Progenitor cell of endocrine pancreas (in vitro differentiated cells): ENCODE measurements around the gene NRP1. TPM values are rescaled to one million over a fixed set of nuclear protein-coding genes. Genes with fewer than 3 reads are reported as not detected.

Source experiments
- DNase-seq: peaks from one replicate; pipeline ENCODE4 v3.0.0; 2021; ENCODE audit warnings: low spot score; ENCODE audit not compliant: unreplicated experiment
- H3K27ac Mint-ChIP-seq: 2 replicates; pipeline ENCODE4 v1.8.0; 2021; ENCODE audit warnings: mild to moderate bottlenecking, moderate library complexity, mixed read lengths
- H3K27me3 Mint-ChIP-seq: 2 replicates; pipeline ENCODE4 v1.8.0; 2021; ENCODE audit warnings: mixed read lengths
- H3K36me3 Mint-ChIP-seq: 2 replicates; pipeline ENCODE4 v1.8.0; 2022; ENCODE audit warnings: mixed read lengths; ENCODE audit not compliant: insufficient read depth
- H3K4me1 Mint-ChIP-seq: 2 replicates; pipeline ENCODE4 v1.8.0; 2021; ENCODE audit warnings: low read depth, mixed read lengths
- H3K4me3 Mint-ChIP-seq: 2 replicates; pipeline ENCODE4 v1.8.0; 2021; ENCODE audit warnings: low read depth, mild to moderate bottlenecking, moderate library complexity, mixed read lengths
- H3K9me3 Mint-ChIP-seq: 2 replicates; pipeline ENCODE4 v1.8.0; 2021; ENCODE audit warnings: low read depth, mixed read lengths
- total RNA-seq: library from RNA; stranded (reverse); gene quantifications from 2 replicates; pipeline ENCODE4 v1.2.1, GENCODE V29; 2021
- TF ChIP-seq, protein P1 (sequence below): fragments of 200-600 bp; sonication (generic); IDR thresholded peaks from one replicate; pipeline ENCODE4 v1.5.0; 2021; ENCODE audit warnings: antibody characterized with exemption, mild to moderate bottlenecking; ENCODE audit not compliant: unreplicated experiment

The NRP1 gene
- total RNA-seq, 1 donor from 2014 or later, result 33.4 TPM

DNA sequence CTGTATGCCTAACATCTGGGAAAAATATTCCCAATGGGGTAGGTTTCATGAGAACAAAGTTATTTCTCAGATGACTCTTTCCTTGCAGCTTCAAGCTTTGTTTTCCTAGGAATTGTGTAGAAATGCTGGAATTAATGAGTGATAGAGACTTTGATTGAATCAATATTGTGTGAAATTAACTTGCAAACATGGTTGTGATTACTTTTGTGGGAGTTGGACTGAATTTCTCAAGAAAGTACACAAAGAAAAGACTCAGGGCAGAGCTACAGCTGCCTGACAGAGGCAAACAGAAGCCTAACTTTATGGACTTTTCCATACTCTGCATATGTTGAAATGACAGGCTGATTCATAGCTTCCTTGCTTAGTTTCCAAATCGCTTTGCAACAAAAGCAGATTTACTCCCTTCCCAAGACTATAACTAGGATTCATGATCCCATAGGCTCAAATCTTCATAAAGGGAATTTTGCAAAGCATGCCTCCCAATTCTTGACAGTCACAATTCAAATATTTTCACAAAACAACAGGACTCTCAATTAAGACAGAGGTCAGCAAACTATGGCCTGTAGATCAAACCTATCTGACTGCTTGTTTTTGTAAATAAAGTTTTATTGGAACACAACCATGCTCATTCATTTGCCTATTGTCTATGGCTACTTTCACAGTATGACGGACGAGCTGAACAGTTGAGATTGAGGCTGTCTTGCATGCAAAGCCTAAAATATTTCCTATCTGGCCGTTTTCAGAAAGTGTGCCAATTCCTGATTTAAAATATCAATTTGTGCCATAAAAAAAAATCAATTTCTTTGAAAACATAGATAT lies 27.6 kb downstream of the NRP1 start:
- Mint-ChIP-seq H3K9me3 (no peaks in the 10 kb centered on the region), H3K27ac (peak overlapping the region; percentile 78), H3K4me3 (no peak overlapping the region), H3K36me3 (peaks cover 15% of the 10 kb centered on the region), H3K27me3 (no peaks in the 10 kb centered on the region), H3K4me1 (peaks cover 48% of the 10 kb centered on the region)
- TF ChIP-seq, protein P1, sequence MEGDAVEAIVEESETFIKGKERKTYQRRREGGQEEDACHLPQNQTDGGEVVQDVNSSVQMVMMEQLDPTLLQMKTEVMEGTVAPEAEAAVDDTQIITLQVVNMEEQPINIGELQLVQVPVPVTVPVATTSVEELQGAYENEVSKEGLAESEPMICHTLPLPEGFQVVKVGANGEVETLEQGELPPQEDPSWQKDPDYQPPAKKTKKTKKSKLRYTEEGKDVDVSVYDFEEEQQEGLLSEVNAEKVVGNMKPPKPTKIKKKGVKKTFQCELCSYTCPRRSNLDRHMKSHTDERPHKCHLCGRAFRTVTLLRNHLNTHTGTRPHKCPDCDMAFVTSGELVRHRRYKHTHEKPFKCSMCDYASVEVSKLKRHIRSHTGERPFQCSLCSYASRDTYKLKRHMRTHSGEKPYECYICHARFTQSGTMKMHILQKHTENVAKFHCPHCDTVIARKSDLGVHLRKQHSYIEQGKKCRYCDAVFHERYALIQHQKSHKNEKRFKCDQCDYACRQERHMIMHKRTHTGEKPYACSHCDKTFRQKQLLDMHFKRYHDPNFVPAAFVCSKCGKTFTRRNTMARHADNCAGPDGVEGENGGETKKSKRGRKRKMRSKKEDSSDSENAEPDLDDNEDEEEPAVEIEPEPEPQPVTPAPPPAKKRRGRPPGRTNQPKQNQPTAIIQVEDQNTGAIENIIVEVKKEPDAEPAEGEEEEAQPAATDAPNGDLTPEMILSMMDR, result no peak
- no peak for DNase-seq

DNA sequence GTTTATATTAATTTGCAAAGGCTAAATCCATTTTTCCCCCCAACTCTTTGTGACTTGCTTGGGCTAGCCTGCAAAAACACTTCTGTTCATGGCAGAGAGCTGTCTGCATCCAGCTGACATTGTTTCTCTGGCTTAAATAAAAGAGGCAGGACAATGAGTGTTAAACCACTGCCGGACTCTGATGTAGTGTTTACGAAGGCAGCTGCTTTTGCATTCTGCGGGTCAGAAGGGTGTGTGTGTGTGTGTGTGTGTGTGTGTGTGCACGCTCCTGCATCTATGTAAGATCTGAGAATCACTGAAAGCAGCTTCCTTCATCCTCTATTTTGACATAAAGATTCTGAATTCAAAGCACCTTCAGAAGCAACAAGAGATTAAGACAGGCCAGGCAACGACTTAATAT lies 28.3 kb downstream of the NRP1 start:
- H3K27ac Mint-ChIP-seq, result peak overlapping the region; percentile 78
- H3K4me3 Mint-ChIP-seq, result no peak overlapping the region
- H3K27me3 Mint-ChIP-seq, result no peaks in the 10 kb centered on the region
- no peaks in the 10 kb centered on the region for H3K9me3 Mint-ChIP-seq
- TF ChIP-seq, protein P1, result no peak
- DNase-seq, result no peak
- peaks cover 45% of the 10 kb centered on the region for H3K4me1 Mint-ChIP-seq
- H3K36me3 Mint-ChIP-seq, result peaks cover 15% of the 10 kb centered on the region

DNA sequence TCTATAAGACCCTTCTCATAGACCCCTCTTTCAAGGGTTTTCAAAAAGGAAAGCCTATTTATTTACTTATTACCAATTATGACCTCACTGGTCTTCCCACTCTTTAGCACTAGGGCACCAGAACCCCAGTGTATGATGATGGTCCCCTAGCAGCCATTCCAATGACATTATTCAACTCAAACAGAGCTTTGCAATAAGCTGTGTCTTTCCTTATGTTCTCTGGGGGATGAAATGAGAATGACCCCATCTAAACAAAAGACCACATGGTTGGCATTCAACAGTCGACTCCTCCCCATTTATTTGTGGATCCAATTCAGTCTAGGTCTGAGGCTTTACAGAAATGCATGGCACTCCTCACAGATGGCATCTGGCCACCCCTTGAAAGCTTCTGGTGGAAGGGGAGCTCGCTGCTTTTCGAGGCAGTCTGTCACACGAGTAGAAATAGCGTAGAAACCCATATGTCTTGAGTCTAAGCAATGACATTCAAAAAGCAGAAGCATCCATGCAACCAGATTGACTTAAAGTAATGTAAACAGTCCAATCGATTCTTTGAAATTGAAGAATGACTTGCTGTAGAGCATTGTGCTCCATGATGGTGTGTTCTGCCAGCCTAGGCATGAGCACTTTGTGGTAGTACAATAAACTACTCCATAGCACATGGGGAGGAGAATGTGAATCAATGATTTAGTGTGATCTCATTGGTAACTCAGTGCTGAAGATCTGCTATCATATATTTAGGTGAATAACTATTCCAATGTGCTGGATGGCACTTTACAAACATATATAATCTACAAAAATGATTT lies 29.8 kb downstream of the NRP1 start:
- no peak overlapping the region for H3K27ac Mint-ChIP-seq

DNA sequence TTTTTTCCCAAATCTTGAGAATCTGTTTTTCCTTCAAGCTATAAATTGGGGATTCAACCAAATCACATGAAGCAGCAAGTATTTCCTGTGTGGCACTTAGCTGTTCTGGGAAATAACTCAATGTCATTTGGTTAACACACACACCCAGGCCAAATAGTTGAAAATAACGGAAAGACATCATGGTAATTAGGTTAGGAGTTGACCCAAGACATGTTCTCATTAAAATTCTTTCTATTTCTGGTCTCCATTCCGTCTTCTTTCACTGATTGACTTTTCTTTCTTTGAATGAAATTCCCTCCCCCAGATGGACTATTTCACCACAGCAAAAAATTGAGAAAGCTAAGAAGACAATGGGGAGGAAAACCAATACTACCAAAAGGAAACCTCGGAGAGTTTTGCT lies 30.5 kb downstream of the NRP1 start:
- no peak overlapping the region for H3K27ac Mint-ChIP-seq
- H3K4me1 Mint-ChIP-seq, result peaks cover 60% of the 10 kb centered on the region
- H3K27me3 Mint-ChIP-seq, result no peaks in the 10 kb centered on the region
- H3K36me3 Mint-ChIP-seq, result peaks cover 3% of the 10 kb centered on the region
- no peak overlapping the region for H3K4me3 Mint-ChIP-seq
- no peaks in the 10 kb centered on the region for H3K9me3 Mint-ChIP-seq
- TF ChIP-seq, protein P1, result no peak
- DNase-seq, result no peak

More for the DNA sequence above, 29.8 kb downstream of the NRP1 start:
- DNase-seq, result no peak
- H3K27me3 Mint-ChIP-seq, result no peaks in the 10 kb centered on the region
- no peak overlapping the region for H3K4me3 Mint-ChIP-seq
- H3K4me1 Mint-ChIP-seq, result peaks cover 60% of the 10 kb centered on the region
- H3K9me3 Mint-ChIP-seq, result no peaks in the 10 kb centered on the region
- peaks cover 8% of the 10 kb centered on the region for H3K36me3 Mint-ChIP-seq
- TF ChIP-seq, protein P1, result no peak

DNA sequence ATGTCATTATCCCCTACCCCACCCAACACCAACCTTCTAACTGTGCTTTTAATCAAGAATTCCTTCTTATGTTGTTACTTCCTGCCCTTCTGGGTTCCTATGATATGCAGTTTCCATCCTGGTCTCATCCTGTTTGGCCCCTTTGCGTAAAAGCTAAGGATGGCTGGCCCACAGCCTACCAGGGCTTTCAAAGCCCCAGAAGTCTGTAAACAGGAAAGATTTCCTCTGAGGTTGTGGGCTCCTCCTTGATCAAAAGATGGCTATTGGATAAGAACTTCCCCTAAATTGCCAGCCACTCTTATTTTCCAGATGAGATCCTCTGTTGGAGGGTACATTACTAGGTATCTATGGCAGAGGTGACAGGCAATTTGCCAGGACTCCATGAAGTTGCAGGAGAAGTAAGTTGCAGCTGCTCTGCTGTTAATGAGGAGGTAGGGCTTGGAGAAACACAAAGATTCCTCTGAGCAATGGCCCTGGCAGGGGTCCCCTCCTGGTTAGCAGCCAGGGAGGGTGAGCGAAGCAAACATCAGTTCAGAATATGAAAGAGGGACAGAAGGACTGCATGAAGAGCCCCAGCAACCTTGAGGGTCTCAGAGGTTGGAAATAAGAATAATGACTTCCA lies 32.1 kb downstream of the NRP1 start:
- Mint-ChIP-seq H3K27ac (no peak overlapping the region), H3K36me3 (peaks cover 1% of the 10 kb centered on the region), H3K27me3 (no peaks in the 10 kb centered on the region), H3K4me1 (peaks cover 61% of the 10 kb centered on the region), H3K9me3 (no peaks in the 10 kb centered on the region), H3K4me3 (no peak overlapping the region)
- no peak for DNase-seq
- TF ChIP-seq, protein P1, result no peak
